Activated CD4-positive, alpha-beta T cell treated with anti-CD3 and anti-CD28 coated beads, Interleukin-2, amount 50 U/mL, for 16 hours (primary cell): ENCODE results near the gene STXBP4.
"Not testable (repeated sequence)": the region's sequence is repeated elsewhere in the genome, so short reads cannot be mapped to it uniquely, and the experiment has no call there.

Source experiments
- DNase-seq: peaks from one replicate; pipeline ENCODE4 v3.0.0-alpha.2; 2020

Gene STXBP4

DNA sequence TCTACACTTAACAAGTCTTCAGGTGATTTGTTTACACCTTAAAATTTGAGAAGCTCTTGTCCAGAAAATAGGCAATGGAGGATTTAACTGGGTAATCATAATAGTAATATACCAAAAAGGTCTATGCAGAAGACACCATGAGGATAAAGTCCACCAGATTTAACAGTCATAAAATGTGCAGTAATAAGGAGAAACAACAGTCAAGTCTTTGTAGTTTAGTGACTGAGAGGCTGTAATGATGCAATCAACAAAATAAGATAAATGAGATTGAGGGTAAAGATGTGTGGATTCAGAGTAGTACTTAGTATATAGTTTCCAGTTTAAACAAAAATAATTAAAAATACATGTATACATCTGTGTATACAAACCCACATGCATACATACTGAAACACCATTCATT is 91.2 kb downstream of the STXBP4 start:
- DNase-seq = no peak

DNA sequence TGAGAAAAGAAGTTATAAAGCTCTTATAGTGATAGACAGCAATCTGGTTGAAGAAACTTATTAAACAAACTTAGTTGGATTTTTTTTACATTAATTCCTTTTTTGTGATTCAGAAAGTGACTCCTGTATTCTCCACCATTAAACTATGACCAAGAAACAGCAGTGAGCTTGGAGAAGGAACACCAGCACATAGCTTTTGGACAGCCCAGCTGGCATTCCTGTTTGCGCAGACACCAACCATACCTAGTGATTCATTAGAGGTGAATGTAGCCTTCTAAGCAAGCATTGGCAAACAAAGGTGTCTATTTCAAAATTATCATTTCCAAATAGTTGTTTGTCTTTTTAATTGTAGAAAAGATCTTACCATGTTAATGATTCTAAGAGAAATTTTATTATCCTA is 94.4 kb downstream of the STXBP4 start:
- no peak for DNase-seq

DNA sequence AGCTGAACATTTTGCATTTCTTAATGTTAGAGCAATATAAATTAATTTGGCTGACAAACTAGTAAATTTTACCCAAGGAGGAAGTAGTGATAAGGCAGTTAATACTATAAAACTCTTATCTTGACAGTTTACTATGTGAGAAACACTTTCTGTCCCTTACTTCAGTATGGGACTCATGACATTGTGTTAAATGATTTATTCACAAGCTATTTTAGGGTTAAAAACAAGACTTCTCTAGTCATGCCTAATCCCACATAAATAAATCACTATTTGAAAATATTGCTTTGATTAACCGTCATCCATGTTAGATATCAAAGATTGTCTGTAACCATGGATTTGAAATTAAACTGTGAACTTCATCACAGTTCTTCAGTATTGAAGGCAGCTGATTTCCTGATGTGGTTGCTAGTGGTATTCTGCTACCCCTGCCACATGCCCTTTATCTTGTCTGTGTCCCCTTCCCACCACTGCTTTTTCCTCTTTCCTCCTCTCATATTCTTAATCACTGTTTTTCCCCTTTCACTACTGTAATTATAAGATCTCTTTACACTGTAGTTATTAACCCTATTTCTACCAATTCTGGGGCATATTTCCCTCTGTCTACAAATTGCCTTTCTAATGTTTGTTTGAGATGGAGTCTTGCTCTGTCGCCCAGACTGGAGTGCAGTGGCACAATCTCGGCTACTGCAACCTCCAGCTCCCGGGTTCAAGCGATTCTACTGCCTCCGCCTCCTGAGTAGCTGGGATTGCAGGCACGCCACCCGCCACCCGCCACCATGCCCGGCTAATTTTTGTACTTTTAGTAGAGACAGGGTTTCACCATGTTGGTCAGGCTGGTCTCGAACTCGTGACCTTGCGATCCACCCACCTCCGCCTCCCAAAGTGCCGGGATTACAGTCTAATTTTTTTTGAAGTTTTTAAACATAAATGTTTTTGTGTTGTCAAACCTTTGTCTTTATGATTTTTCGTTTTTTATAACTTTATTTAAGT is 95.6 kb downstream of the STXBP4 start:
- DNase-seq = no peak

DNA sequence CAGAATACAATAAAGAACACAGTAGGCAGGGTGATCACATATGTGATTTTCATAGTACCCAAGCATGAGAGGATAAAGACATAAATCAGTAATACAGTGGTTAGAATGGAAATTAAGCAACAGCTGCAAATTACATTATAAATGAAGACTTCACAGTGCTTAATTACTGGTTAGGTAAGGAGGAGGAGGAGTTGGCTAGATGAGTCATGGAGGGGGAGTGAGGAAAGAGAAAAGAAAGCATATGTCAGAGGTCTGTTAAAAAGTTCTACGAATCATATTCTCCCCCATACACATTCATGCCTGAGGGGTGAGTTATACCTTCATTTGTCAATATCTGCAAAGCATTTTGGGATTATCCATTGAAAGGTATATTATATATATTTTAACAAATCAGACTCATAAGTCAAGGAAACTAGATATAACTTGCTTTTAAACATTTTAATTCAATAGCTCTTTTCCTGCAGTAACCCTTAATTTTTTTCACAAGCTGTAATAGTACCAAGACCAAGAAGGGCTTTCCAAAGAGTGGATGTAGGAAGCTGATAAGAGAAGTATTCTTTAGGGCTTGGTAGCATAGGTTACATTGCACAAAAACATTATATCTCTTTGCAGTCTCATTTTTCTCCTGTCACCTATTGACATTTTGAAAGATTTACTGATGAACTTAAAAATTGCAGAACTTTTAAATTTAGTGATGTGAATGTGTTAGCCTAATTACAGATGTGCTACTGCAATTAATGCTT is 99.3 kb downstream of the STXBP4 start:
- DNase-seq = no peak

DNA sequence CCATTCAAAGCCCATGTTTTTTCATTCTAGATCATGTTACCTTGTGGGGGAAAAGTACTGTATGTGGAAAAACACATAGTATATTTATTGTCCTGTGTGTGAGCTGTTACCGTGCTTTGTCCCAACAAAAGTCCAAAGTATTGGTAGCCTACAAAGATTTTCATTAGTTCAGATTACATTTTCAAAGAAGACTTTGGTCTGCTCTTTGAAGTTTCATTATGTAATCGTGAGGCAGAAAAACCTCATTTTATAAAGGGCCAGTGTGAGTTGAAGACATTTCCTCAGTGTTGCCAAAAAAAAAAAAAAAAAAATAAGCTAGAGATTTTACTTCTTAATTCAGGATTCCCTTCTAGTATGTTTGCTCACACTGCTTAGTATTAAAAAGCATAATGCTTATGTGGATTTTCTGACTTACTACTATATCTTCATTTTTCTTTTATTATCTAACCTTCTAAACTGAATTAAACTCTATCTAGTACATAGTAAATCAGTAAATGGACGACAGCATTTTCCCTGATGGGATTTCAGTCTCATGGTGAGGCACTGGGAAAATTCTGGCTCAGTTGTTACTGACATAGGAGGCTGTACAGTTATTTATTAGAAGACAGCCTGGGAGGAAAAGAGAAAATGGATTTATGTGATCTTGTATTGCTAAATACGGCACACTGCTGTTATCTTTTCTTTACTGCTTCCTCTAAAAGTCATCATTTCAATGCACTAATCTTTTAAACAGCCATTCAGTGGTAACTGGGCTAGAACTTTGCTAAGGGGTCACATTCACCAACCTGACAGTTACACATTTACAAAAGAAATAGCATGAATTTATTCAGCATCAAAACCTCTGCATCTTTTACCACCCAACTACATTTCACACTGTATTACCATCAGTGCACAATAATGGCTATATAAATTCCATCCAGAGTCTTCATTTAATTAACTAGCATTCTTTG is 100.6 kb downstream of the STXBP4 start:
- no peak for DNase-seq

DNA sequence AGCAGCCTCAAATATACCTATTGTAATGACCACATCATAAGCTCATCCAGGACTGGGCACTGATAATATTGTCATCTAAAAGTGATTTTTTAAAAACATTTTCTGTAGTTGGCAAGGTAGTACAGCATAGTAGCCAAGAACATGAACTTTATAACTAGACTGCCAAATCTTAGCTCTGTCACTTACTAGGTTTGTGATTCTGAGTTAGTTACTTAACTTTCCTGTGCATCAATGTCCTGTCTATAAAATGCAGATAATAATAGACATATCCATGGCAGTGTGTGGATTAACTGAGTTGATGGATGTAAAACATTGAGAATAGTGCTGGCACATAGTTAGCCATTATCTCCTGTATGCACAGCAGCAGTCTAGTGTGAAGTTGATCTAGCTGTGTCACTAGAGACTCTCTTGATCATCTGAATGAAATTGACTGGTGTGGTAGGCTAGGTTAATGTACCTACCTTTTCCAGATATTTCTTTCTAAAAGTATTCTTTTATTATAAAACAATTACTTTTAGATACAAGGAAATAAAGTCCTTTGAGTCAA is 101.5 kb downstream of the STXBP4 start:
- no peak for DNase-seq

DNA sequence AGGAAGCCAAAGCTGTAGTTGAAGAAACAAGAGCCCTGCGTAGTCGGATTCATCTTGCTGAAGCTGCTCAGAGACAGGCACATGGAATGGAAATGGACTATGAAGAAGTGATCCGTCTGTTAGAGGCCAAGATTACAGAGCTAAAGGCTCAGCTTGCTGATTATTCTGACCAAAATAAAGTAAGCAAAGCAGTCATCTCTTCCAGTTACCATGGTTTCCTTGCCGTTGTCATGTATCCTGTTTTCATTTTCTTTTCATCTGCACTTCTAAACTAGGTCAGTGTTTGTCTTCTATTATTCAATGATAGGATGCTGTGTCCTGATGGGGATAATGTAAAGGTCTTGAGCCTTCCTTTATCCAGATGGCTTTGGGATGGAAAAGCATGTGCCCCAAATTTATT is 104.3 kb downstream of the STXBP4 start:
- DNase-seq = peak; percentile 28

DNA sequence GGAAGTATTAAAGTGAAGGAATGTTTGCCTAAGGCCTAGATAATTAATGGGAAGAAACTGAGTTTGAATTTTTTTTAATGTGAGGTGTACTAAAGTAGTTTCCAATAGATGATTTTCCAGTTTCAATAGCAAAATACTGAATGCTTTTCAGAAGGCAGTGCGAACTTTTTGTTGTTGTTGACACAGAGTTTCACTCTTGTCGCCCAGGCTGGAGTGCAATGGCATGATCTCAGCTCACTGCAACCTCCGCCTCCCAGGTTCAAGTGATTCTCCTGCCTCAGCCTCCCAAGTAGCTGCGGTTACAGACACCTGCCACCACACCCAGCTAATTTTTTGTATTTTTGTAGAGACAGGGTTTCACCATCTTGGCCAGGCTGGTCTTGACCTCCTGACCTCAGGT is 104.9 kb downstream of the STXBP4 start:
- DNase-seq = not testable (repeated sequence)

DNA sequence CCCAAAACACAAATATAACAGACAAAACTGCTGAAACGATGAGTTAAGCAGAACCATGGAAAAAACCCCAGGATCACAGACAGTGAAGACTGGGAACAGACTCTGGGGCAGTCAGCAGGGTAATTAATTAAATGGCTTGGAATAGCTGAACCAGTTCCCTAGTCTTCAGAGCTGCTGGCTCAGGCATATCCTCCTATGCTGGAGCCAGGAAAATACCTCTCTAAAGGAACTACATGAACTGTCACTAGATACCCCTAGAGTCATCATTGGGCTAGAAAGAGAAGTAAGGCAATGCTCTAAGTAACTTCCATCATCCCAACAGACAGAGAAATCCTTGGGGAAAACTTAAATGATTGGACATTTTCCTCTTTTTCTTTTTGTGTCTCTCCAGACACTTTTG is 113.0 kb downstream of the STXBP4 start:
- DNase-seq = no peak

DNA sequence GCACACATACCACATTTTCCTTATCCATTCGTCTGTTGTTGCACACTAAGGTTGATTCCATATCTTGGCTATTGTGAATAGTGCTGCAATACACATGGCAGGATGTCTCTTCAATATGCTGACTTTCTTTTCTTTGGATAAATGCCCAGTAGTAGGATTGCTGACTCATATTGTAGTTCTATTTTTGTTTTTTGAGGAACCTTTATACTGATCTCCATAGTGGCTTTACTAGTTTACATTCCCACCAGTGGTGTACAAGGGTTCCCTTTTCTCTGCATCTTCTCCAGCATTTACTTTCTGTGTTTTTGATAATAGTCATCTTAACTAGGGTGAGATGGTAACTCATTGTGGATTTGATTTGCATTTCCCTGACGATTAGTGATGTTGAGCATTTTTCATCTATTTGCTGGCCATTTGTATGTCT is 118.1 kb downstream of the STXBP4 start:
- DNase-seq = no peak

DNA sequence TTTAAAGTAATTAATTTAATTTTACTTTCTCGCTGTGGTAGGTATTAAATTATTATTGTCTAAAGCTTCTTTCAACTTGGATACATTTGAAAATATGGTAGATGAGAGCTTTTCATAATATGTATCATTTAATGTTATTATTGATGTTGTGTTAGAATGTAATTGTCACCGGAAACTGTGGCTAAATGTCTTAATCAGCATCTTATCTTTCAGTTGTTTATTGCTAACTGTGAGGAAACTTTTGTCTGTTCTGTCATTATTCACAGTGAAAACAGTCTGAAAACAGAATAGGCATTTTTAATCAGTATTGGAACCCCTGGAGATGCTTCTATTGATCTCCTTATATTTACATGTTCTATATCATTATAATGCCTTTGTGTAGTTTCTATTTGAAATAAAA is 120.7 kb downstream of the STXBP4 start:
- peak; percentile 22 for DNase-seq

DNA sequence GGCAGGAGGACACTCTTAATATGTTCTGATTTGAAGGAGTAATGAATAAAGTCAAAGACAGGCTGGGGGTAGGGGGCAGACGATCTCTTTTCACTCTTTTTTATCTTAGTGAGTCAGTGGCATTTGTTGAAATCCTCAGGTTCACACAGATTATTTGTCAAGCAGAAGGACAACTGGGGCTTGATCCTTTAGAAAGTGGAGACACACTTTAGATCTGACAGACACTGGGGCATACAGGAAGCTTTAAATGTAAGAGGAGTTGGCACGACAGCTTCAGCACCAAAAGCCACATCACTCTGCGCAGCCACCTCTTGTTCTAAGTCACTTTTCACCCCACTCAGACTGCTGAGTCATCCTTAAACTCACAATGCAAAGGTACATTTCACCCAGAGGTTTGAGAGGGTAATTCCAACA is 121.5 kb downstream of the STXBP4 start:
- peak; percentile 90 for DNase-seq

DNA sequence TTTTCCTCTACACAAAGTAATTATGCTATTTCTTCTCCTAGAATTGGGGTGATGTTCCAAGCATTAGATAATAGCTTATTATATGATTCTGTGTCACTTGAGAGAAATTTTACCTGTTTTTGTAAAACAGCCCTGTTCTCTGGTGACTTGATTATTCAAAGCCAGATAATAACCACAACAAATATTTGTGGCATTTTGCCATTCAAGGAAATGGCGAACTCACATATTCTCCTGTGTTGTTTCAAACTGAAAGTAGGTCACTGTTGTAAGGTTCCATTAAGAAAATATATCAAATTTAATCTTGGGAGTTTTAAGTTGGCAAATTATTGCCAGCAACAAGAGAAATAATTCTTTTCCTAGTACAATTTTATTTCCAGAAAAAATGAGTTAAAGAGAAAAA is 124.8 kb downstream of the STXBP4 start:
- DNase-seq = peak; percentile 31

DNA sequence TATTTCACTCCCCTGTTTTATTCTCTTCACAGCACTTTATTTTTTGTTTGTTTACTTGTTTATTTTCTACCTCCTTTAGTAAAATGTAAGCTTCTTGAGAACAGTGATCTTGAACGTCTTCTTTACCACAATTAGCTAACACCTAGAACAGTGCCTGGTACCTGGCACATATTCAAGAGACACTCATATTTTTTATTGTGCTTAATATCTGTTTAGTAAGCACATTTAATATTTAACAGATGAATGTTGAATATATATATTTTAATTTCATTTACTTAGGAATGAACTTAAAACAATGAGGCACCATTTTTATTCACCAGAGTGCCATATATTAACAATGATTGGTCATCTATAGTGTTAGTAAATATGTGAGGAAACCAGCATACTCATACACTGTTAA is 130.2 kb downstream of the STXBP4 start:
- no peak for DNase-seq

DNA sequence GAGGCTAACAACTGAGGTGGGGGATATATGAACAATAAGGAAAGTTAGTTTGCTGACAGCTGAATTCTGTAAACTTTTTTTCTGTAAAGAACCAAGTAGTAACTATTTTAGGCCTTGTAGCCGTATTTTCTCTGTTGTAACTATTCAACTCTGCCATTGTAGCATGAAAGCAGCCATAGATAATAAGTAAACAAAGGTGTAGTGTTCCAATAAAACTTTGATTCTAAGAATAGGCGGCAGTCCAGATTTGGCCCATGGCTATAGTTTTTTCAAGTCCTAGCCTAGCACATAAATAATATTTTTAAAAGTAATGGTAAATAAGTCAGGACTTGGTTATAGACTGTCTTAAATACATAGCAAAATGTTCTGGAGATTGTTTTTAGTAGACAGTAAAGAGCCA is 142.0 kb downstream of the STXBP4 start:
- no peak for DNase-seq

DNA sequence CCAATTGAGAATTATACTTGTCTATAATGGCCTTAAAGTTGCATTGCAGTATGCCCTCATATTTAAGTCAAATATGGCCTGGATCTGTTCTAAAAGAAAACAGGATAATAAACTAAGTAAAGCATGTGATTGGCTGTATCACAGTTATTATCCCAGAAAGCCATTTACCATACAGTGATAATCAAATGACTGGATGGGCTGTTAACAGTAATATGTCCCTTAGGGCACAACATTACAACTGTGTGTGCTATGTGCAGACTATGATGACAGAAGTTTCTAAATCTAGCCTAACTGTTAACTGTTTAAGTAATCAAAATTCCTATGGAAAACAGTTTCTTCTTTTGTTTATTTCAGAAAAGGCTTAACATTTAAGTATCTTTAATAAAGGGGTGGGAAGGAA is 145.7 kb downstream of the STXBP4 start:
- DNase-seq = no peak

DNA sequence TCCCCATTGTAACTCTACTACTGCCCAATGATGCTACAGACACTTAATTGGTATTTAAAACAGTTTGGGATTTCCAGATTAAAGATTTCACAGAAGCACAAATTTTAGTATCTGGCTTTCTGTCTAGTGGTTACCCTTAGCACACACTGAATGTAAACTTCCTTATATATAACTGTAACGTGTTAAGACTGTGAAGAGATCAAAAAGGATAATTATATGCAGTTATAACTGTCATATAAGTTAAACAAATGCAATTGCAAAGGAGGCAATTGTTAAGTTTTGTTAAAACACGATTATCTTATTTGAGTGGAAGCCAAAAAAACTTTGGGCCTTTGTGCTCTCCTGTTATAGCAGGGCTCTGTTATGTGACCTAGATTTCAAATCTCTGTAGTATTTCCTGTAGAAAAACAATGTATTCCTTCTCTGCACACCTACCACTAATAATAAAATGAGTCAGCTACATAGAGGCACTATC is 147.9 kb downstream of the STXBP4 start:
- no peak for DNase-seq

DNA sequence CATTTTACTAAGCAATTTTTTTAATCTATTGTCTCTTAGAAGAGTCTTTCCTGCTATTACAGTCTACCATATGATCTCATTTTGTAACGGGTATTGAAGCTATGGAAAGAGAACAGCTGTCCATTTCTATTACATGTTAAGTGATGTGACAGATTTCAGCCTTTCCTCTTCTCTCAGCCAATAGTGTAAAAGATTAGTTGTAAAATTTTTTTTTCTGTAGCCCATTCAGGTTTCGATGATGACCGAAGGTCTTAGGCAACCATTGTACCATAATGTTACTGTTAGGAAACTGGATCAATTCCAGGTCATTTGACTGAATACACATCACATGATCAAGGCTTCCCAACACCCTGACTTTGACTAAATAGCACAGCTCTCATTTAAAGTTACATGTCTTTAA is 148.6 kb downstream of the STXBP4 start:
- no peak for DNase-seq

DNA sequence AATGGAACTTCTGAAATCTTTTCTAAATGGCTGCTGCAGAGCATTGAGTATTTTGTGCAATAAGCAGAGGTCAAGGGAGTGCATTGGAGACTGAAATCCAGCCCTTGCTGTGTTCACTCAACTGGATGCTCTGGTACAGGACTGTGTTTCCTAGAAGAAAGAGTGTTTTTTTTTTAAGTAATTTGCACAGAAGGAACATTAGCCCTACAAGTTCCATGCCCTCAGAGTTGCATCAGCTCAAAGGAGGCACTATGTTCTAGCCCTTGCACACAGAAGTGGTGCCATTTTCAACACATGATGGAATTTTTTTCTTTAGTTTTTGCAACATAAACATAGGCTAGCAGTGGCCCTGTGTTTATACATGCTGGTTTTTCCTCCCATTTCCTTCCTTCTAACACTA is 152.1 kb downstream of the STXBP4 start:
- no peak for DNase-seq

DNA sequence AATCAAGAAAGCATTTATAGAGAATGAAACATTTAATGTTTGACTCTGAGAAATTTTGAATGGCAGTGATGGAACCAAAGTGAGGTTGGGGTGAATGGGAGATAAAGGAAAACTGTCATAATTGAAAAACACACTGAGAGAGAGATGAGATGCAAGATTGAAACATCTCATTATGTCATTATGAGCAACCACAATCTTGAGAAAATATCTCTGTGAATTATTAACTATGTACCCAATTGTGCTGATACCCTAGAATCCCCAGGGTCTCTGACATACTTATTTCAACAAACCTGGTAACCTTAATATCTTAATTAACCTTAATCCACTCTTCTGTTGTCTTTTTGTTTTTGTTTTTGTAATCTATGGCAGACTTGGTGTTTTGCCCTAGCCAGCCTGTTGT is 152.7 kb downstream of the STXBP4 start:
- DNase-seq = no peak

DNA sequence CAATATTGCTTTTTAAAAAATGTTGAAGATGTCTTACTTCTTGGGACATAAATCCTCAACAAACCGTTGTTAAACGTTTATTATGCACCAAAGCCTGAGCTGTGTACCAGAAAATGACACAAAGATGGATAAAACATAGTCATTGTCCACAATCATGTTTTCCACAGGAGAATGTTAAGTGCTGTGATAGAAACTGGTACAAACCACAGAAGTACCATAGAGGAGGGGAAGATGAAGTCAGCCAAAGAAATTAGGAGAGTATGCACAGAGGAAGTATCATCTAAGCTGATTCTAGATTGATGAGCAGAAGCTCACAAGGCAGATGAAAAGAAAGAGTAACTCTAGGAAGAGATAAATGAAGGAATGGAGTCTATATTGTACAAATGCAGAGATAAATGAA is 153.5 kb downstream of the STXBP4 start:
- DNase-seq = no peak

DNA sequence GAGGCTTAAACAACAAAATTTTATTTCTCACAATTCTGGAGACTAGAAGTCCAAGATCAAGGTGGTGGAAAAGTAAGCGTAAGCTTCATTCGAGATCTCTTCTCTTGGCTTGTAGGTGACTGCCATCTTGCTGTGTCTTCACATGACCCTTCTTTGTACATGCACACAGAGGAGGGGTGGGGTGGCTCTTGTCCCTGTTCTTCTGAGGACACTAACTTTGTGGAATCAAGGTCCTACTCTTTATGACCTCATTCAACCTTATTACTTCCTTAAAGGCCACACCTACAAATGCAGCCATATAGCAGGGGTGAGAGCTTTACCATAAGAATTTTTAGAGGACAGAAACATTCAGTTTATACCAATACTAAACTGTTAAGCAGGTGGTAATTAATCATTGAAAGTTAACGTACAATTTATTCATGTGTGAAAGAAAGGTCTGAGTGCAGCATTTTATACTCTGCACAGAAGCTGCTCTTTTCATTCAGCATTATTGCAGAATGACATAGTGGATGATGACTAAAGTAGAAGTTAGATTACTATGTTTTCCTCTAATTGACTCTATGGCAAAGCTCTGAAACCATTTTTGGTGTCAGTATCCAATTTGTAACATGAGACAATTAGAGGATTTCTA is 156.3 kb downstream of the STXBP4 start:
- DNase-seq = no peak
